HUES64 (cell line): Measurements from ENCODE around the gene MAP3K3.
A peak's percentile ranks its signal among the peaks of the same experiment; 100 is the strongest.

Experiments
- H3K27ac ChIP-seq: 2 replicates; pipeline ENCODE4 v1.7.0; 2013; ENCODE audit warnings: low read depth, low read length, inconsistent platforms
- H3K27me3 ChIP-seq: 2 replicates; pipeline ENCODE4 v1.6.1; 2013; ENCODE audit warnings: mild to moderate bottlenecking, low read length; ENCODE audit not compliant: insufficient read depth
- H3K36me3 ChIP-seq: 2 replicates; pipeline ENCODE4 v1.6.1; 2013; ENCODE audit warnings: mild to moderate bottlenecking, low read length; ENCODE audit not compliant: insufficient read depth
- H3K4me1 ChIP-seq: 2 replicates; pipeline ENCODE4 v1.6.1; 2013; ENCODE audit warnings: mild to moderate bottlenecking, low read length, moderate library complexity; ENCODE audit not compliant: insufficient read depth
- H3K4me3 ChIP-seq: 2 replicates; pipeline ENCODE4 v1.5.1; 2013; ENCODE audit warnings: mild to moderate bottlenecking, low read length, moderate library complexity
- H3K9ac ChIP-seq: 2 replicates; pipeline ENCODE4 v1.6.1; 2013; ENCODE audit warnings: mild to moderate bottlenecking, low read depth, low read length
- H3K9me3 ChIP-seq: 2 replicates; pipeline ENCODE4 v1.6.1; 2013; ENCODE audit warnings: low read depth, low read length; ENCODE audit not compliant: insufficient read depth
- WGBS: fragments of 150-250, 120-280 bp; methylation state at CpG from one replicate; pipeline ENCODE4 v1.1.7; 2013; ENCODE audit warnings: missing lambda C conversion rate; 5-methylcytosine and 5-hydroxymethylcytosine counted together

Gene MAP3K3

DNA sequence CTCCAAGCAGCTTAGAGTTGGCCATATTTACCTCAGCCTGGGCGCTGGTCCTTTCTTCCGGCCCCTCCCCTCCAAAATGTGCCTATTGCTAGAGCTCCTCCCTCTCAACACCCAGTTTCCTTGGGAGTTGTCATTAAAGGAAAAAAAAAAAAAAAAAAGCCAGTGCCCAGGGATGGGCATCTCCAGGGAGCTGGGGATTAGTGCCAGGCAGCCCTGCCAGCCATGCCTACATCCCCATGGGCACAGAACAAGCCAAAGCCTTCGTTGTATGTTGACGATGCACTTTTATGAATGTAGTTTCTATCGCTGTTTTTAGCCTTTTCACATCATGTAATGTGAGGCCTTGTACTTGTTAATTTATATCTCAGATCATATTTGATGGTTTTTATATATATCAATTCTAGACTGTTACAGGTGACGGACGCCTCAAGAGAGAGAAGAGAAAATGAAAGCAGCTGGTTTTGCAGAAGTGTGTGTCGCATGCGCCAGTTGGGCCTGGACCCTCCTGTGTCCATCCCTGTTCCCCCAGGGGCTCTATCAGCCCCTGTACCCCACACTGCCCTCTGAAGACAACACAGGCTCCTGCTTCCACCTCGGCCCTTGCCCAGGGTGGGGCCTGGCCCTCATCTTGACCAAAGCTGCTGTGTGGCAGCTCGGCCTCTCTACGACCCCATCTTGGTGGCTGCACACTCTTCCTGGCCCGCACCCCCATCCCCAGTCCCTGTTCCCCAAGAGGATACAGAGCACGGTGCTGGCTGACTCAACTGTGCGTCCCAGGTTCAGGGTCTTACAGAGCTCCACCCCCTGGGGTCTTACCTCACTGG is 72.9 kb downstream of the MAP3K3 start:
- H3K27ac ChIP-seq = no peak overlapping the region
- H3K36me3 ChIP-seq = peaks cover 31% of the 10 kb centered on the region
- H3K4me3 ChIP-seq = no peak overlapping the region
- no peaks in the 10 kb centered on the region for H3K27me3 ChIP-seq
- H3K4me1 ChIP-seq = peaks cover 3% of the 10 kb centered on the region; the same call in 1 of the 2 replicates
- no peak overlapping the region for H3K9ac ChIP-seq
- WGBS = 87% methylated on average over 14 of the region's 15 CpGs
- H3K9me3 ChIP-seq = no peaks in the 10 kb centered on the region

DNA sequence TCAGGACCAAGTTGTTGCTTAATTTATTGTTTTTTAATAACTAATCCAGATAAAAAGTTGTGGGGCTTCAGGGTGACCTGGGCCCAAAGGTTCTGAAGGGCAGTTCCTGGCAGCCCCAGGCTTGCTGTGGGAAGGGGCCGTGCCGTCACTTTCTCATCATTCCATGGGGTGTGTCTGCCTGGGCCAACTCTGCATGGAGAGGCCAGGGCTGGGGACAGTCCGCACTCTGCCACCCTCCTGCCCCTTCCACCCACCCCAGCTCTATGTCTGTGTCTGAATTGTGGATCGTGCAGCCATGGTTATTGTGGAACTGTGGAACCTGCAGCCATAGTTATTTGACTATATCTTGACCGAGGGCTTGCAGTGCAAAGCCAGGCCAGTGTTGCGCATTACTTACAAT is 73.7 kb downstream of the MAP3K3 start:
- no peak overlapping the region for H3K9ac ChIP-seq
- no peak overlapping the region for H3K27ac ChIP-seq
- H3K27me3 ChIP-seq = peaks cover under 1% of the 10 kb centered on the region; the same call in 1 of the 2 replicates
- H3K4me1 ChIP-seq = peaks cover 3% of the 10 kb centered on the region; the same call in 1 of the 2 replicates
- no peak overlapping the region for H3K4me3 ChIP-seq
- WGBS = 96% methylated on average over 6 of the region's 6 CpGs
- peaks cover 23% of the 10 kb centered on the region for H3K36me3 ChIP-seq
- H3K9me3 ChIP-seq = no peaks in the 10 kb centered on the region

DNA sequence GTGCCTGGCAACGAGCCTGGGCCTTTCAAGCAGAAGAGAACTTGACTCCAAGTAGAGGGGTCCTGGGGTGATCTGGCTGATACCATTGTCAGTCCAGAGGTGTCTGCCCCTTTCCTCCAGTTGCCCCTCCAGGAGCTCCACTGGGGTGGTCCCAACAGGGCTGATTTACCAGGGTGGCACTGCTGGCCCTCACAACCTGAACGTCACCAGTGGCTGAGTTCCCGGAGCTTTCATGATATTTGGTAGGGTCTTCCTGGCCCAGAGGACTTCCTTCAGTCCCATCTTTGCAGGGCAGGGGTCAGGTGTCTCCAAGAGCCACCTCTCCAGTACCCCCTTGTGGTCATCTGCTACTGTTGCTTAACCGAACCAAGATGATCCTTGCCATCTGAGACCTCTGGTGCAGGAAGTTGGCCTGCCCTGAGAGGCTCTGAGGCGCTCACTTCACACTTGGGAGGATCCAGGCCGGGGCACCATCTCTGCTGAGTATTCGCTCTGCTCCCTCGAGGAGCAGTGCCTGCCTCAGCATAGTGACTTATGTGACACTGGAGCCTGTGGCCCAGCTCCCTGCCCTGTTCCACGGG is 74.3 kb downstream of the MAP3K3 start:
- Histone ChIP-seq H3K4me3 (no peak overlapping the region), H3K36me3 (peaks cover 17% of the 10 kb centered on the region), H3K9ac (no peak overlapping the region), H3K4me1 (peaks cover 3% of the 10 kb centered on the region; the same call in 1 of the 2 replicates), H3K27ac (no peak overlapping the region), H3K27me3 (peaks cover 5% of the 10 kb centered on the region), H3K9me3 (no peaks in the 10 kb centered on the region)
- WGBS = 80% methylated on average over 9 of the region's 9 CpGs

- no peak overlapping the region for H3K27ac ChIP-seq
- WGBS = 88% methylated on average over 22 of the region's 22 CpGs
- no peak overlapping the region for H3K4me3 ChIP-seq
These were observed 75.4 kb downstream of the MAP3K3 start for GRCh38 chr17:63697341-63698286.

GRCh38 chr17:63698381-63698885 is 76.2 kb downstream of the MAP3K3 start:
- peaks cover 5% of the 10 kb centered on the region for H3K27me3 ChIP-seq
- H3K4me1 ChIP-seq = peaks cover 10% of the 10 kb centered on the region; the same call in 1 of the 2 replicates
- no peaks in the 10 kb centered on the region for H3K9me3 ChIP-seq
- peaks cover 23% of the 10 kb centered on the region for H3K36me3 ChIP-seq
- 49% methylated on average over 23 of the region's 24 CpGs for WGBS
- H3K9ac ChIP-seq = peak overlapping the region; percentile 83; the same call in 1 of the 2 replicates
- peak overlapping the region; percentile 69 for H3K4me3 ChIP-seq
- peak overlapping the region; percentile 88; the same call in 1 of the 2 replicates for H3K27ac ChIP-seq

More at GRCh38 chr17:63697341-63698286, 75.4 kb downstream of the MAP3K3 start:
- Histone ChIP-seq H3K9me3 (no peaks in the 10 kb centered on the region), H3K9ac (no peak overlapping the region), H3K36me3 (peaks cover 18% of the 10 kb centered on the region), H3K4me1 (peaks cover 7% of the 10 kb centered on the region; the same call in 1 of the 2 replicates), H3K27me3 (peaks cover 5% of the 10 kb centered on the region)

- Histone ChIP-seq H3K4me3 (peak overlapping the region; percentile 69), H3K4me1 (peaks cover 10% of the 10 kb centered on the region; the same call in 1 of the 2 replicates), H3K36me3 (peaks cover 29% of the 10 kb centered on the region), H3K27ac (peak overlapping the region; percentile 88; the same call in 1 of the 2 replicates), H3K27me3 (peaks cover 5% of the 10 kb centered on the region), H3K9ac (peak overlapping the region; percentile 83), H3K9me3 (no peaks in the 10 kb centered on the region)
- WGBS = 2% methylated on average over 44 of the region's 45 CpGs
These were observed 76.8 kb downstream of the MAP3K3 start for GRCh38 chr17:63698886-63699637.

DNA sequence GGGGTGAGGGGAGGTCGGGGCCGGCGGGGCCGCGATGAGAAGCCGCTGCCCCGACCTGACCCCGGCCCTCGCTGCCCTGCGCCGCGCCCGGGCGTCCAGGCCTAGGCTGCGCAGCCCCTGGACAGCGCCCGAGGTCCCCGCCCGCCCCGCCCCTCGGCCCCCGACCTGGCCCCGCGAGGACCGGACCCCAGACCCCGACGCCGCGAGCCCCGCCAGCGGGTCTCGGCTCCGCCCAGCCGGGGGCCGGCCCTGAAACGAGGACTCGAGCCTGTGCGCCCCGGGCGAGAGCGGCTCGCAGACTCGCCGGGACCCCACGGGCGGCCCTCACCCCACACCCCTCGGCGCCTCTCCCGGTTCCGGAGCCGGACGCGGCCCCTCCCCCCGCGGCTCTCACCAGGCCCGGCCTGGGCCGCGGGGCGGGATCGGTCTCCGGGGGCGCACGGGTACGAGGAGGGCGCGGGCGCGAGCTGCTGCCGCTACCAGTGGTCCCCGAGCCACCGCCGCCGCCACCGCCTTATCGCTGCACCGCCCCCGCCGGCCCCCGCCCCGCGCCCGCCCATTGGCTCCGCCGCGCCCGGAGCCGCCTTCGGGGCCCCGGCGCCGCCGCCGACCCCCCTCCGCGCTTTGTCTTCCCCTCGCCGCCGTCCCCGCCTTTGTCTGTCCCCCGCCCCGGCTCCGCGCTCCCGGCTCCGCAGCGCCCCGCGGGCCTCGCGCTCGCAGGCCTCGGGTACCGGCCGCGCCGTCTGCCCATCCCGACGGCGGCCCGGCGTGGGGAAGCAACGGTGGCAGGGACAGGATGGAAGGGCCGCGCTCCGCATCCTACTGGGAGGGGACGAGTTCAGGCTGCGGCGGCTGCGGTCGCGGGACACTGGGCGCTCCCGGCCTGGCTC is 77.7 kb downstream of the MAP3K3 start, which contains the start of gene LIMD2:
Gene LIMD2 (minus strand): TSS at position 488 of the 890 bp plus-strand sequence. CDS start 827 bp downstream, outside the sequence.
- Histone ChIP-seq H3K9ac (peak within 1 kb of the TSS; percentile 93), H3K9me3 (no peaks in the 10 kb centered on the region), H3K4me1 (peaks cover 10% of the 10 kb centered on the region; the same call in 1 of the 2 replicates), H3K36me3 (peaks cover 33% of the 10 kb centered on the region), H3K27me3 (peaks cover 5% of the 10 kb centered on the region), H3K4me3 (peak within 1 kb of the TSS; percentile 69), H3K27ac (peak within 1 kb of the TSS; percentile 93)
- WGBS = under 1% methylated on average over 133 of the region's 133 CpGs

DNA sequence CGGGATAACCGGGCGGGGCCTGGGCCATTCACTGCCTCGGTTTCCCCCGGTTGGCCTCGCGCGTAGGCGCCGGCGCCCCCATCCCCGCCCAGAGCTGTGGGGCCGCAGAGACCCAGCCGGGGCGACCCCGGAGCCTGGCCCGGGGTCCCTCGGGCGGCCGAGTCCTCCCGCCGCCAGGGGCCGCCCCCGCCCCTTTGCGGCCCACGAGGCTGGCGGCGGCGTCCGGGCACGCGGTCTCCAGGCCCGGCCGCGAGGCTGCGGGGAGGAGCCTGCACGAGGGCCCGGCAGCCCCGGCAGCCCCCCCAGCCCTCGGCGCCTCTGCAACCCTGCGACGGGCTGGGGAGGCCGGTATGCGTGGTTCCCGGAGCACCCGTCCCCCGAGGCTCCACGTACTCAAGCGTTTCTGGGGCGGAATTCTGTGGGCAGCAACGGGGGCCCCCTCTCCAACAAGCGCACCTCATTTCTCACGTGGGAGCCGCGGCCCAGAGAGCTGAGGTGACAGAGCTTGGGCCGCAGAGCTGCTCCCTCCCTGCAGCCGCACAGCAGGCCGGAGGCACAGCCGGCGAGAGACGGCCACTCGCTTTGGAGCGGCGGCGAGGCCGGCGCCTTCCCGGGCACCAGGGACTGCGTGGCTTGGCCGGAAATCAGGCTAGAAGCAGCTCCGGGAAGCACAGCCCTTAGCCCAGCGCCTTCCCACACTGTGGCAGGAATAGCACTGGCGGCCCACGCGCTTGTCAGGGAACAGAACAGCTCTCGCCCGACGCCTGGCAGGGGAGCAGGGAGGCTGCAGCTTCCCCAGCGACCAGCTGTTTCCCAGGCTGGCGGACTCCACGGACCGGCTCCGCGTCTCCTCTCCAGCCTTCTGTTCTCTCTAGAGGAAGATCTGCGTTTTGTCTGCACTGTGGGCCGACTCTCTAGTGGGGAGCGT is 78.6 kb downstream of the MAP3K3 start:
- peaks cover 5% of the 10 kb centered on the region for H3K27me3 ChIP-seq
- H3K9me3 ChIP-seq = no peaks in the 10 kb centered on the region
- peaks cover 10% of the 10 kb centered on the region; the same call in 1 of the 2 replicates for H3K4me1 ChIP-seq
- peak overlapping the region; percentile 93 for H3K9ac ChIP-seq
- peak overlapping the region; percentile 69 for H3K4me3 ChIP-seq
- 6% methylated on average over 88 of the region's 88 CpGs for WGBS
- H3K27ac ChIP-seq = peak overlapping the region; percentile 93
- peaks cover 39% of the 10 kb centered on the region for H3K36me3 ChIP-seq

DNA sequence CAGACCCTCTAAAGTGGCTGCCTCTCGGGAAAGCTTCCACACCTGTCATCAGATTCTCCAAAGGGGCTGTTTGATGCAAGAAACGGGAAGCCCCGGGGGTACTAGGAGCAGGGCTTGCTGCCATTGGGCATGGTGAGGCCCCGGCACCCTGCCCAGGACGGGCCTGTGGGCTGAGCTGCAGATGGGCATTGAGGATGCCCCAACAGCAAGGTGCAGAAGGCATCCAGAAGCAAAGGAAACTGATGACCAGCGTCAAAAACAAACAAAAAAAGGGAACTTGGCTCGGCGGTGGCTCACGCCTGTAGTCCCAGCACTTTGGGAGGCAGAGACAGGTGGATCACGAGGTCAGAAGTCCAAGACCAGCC is 79.2 kb downstream of the MAP3K3 start:
- Histone ChIP-seq H3K27ac (no peak overlapping the region), H3K4me3 (peak overlapping the region; percentile 69), H3K9ac (peak overlapping the region; percentile 93), H3K4me1 (peaks cover 10% of the 10 kb centered on the region; the same call in 1 of the 2 replicates), H3K36me3 (peaks cover 44% of the 10 kb centered on the region), H3K27me3 (peaks cover 5% of the 10 kb centered on the region), H3K9me3 (no peaks in the 10 kb centered on the region)
- WGBS = 76% methylated on average over 10 of the region's 10 CpGs
